IMR-90 (cell line): ENCODE measurements around the gene KIF3A. TPM values are rescaled to one million over a fixed set of nuclear protein-coding genes. Genes with fewer than 3 reads are reported as not detected.

Experiments used
- ATAC-seq: fragments of 200-7000 bp; cut with Tn5 transposase; 2 replicates; pipeline ENCODE4 v1.9.1; 2020; ENCODE audit warnings: low read depth, mild to moderate bottlenecking, moderate library complexity
- BruUV-seq: library from RNA; stranded (reverse); fragments of 400-500 nt; replicated peaks from 2 replicates; lab custom pipeline; 2021; lab: Mats Ljungman, UMichigan
- CTCF ChIA-PET: fragments of 300-600 bp; formaldehyde crosslinking; extraction: SDS; loops from one replicate; lab custom pipeline; 2021; ENCODE audit warnings: antibody characterized with exemption; lab: Yijun Ruan, JAX
- POLR2A ChIA-PET: fragments of 300-600 bp; sonication (Branson Sonifier 250); formaldehyde crosslinking; loops from one replicate; lab custom pipeline; 2022; ENCODE audit warnings: antibody characterized with exemption; ENCODE audit not compliant: unreplicated experiment; lab: Charles Lee
- DNase-seq: peaks from one replicate; pipeline ENCODE4 v3.0.0; 2013
- H2AFZ ChIP-seq: replicated peaks from 2 replicates; pipeline ENCODE3; 2013; ENCODE audit warnings: low read length, mild to moderate bottlenecking; ENCODE audit not compliant: poor library complexity
- H2AK5ac ChIP-seq: 2 replicates; pipeline ENCODE4 v1.6.1; 2013; ENCODE audit warnings: low read depth, low read length, inconsistent platforms
- H2AK9ac ChIP-seq: replicated peaks from 2 replicates; pipeline ENCODE3; 2013; ENCODE audit warnings: mild to moderate bottlenecking, low read depth, low read length, moderate library complexity; ENCODE audit not compliant: poor library complexity
- H2BK120ac ChIP-seq: 2 replicates; pipeline ENCODE4 v1.6.1; 2013; ENCODE audit warnings: low read depth, low read length, inconsistent platforms
- H2BK15ac ChIP-seq: 3 replicates; pipeline ENCODE4 v1.6.1; 2013; ENCODE audit warnings: low read depth, low read length, inconsistent platforms
- H2BK20ac ChIP-seq: 2 replicates; pipeline ENCODE4 v1.6.1; 2013; ENCODE audit warnings: low read depth, mild to moderate bottlenecking, inconsistent platforms, low read length, moderate library complexity
- H2BK5ac ChIP-seq: 2 replicates; pipeline ENCODE4 v1.6.1; 2013; ENCODE audit warnings: mild to moderate bottlenecking, low read depth, low read length, inconsistent platforms; ENCODE audit not compliant: poor library complexity, severe bottlenecking
- H3K14ac ChIP-seq: replicated peaks from 2 replicates; pipeline ENCODE4 v1.6.1; 2013; ENCODE audit warnings: low read depth, low read length, inconsistent platforms
- H3K18ac ChIP-seq: 2 replicates; pipeline ENCODE4 v1.6.1; 2013; ENCODE audit warnings: low read depth, low read length, control low read depth
- H3K23ac ChIP-seq: 2 replicates; pipeline ENCODE4 v1.6.1; 2013; ENCODE audit warnings: low read depth, low read length, inconsistent platforms
- H3K27ac ChIP-seq: 2 replicates; pipeline ENCODE4 v1.5.1; 2013; ENCODE audit warnings: mild to moderate bottlenecking, control low read depth, low read length; ENCODE audit not compliant: insufficient read depth
- H3K27me3 ChIP-seq: 2 replicates; pipeline ENCODE4 v1.6.1; 2013; ENCODE audit warnings: low read length; ENCODE audit not compliant: control insufficient read depth, insufficient read depth
- H3K36me3 ChIP-seq: 2 replicates; pipeline ENCODE4 v1.6.1; 2013; ENCODE audit warnings: low read length, mixed read lengths; ENCODE audit not compliant: control insufficient read depth, insufficient read depth
- H3K4ac ChIP-seq: 2 replicates; pipeline ENCODE4 v1.6.1; 2013; ENCODE audit warnings: low read depth, low read length, inconsistent platforms
- H3K4me1 ChIP-seq: 2 replicates; pipeline ENCODE4 v1.6.1; 2013; ENCODE audit warnings: low read length, mixed read lengths; ENCODE audit not compliant: control insufficient read depth, insufficient read depth
- H3K4me2 ChIP-seq: 2 replicates; pipeline ENCODE4 v1.6.1; 2013; ENCODE audit warnings: low read depth, mild to moderate bottlenecking, control low read depth, low read length, moderate library complexity
- H3K4me3 ChIP-seq: 2 replicates; pipeline ENCODE4 v1.5.1; 2013; ENCODE audit warnings: low read depth, mild to moderate bottlenecking, control low read depth, low read length, moderate library complexity; ENCODE audit not compliant: insufficient read depth
- H3K56ac ChIP-seq: 2 replicates; pipeline ENCODE4 v1.6.1; 2013; ENCODE audit warnings: low read length, inconsistent platforms; ENCODE audit not compliant: insufficient read depth; ENCODE audit errors: extremely low read depth
- H3K79me1 ChIP-seq, 2 experiments: 2 replicates each; pipeline ENCODE4 v1.6.1; 2013; ENCODE audit warnings: low read length in 2 of 2, inconsistent platforms in 1 of 2, low read depth in 1 of 2
- H3K9ac ChIP-seq: 2 replicates; pipeline ENCODE4 v1.6.1; 2013; ENCODE audit warnings: low read depth, low read length, control low read depth
- H3K9me1 ChIP-seq: 2 replicates; pipeline ENCODE4 v1.6.1; 2013; ENCODE audit warnings: low read length, inconsistent platforms; ENCODE audit not compliant: insufficient read depth
- H3K9me3 ChIP-seq: 2 replicates; pipeline ENCODE4 v1.6.1; 2013; ENCODE audit warnings: low read length; ENCODE audit not compliant: control insufficient read depth, insufficient read depth
- H4K20me1 ChIP-seq: 2 replicates; pipeline ENCODE4 v1.6.1; 2013; ENCODE audit warnings: low read length, inconsistent platforms; ENCODE audit not compliant: insufficient read depth
- H4K5ac ChIP-seq: 2 replicates; pipeline ENCODE4 v1.6.1; 2013; ENCODE audit warnings: mild to moderate bottlenecking, low read depth, low read length, control low read depth
- H4K8ac ChIP-seq, 2 experiments: 2 replicates each; pipeline ENCODE4 v1.6.1; 2013; ENCODE audit warnings: low read depth in 2 of 2, low read length in 2 of 2, control low read depth in 1 of 2, inconsistent platforms in 1 of 2
- H4K91ac ChIP-seq: 2 replicates; pipeline ENCODE4 v1.6.1; 2013; ENCODE audit warnings: low read depth, low read length, inconsistent platforms; ENCODE audit not compliant: insufficient read depth
- CEBPB ChIP-seq: IDR thresholded peaks from 2 replicates; pipeline ENCODE4 v1.6.1; 2012; ENCODE audit warnings: low read depth, low read length, improper control_type of control experiment
- RCOR1 ChIP-seq: IDR thresholded peaks from 2 replicates; pipeline ENCODE4 v1.6.1; 2012; ENCODE audit warnings: mild to moderate bottlenecking, low read length, improper control_type of control experiment; ENCODE audit not compliant: insufficient replicate concordance
- WGBS, 2 experiments: methylation state at CpG; one replicate each; pipeline versions ENCODE4 v1.1.5 to v1.1.7; 2013; ENCODE audit warnings: missing lambda C conversion rate in 2 of 2; ENCODE audit not compliant: insufficient read length in 1 of 2; ENCODE audit errors: extremely low coverage in 2 of 2; 5-methylcytosine and 5-hydroxymethylcytosine counted together
- dilution Hi-C: fragments of 300-500 bp; cut with HindIII; formaldehyde crosslinking; loops from one replicate; pipeline ENCODE4 v1.14.3; 2018; ENCODE audit warnings: low sequenced_read_pairs; ENCODE audit not compliant: unreplicated experiment
- in situ Hi-C: fragments of 300-500 bp; cut with MboI; formaldehyde crosslinking; loops from 3 replicates; pipeline ENCODE4 v1.14.3; 2019; ENCODE audit warnings: low sequenced_read_pairs, inconsistent platforms, mixed read lengths
- intact Hi-C: fragments of 100-400 bp; cut with micrococcal nuclease; formaldehyde crosslinking; loops from 2 replicates; pipeline ENCODE4 v1.10.0; 2022
- polyA plus RNA-seq, 3 experiments: library from polyadenylated mRNA; depleted of rRNA; stranded (reverse); fragments of >200 nt; gene quantifications; 2 replicates each; pipeline ENCODE4 v1.2.3, GENCODE V29; 2012; ENCODE audit warnings: low replicate concordance in 1 of 3
- total RNA-seq: library from RNA; depleted of rRNA; stranded (reverse); fragments of >200 nt; gene quantifications from 2 replicates; pipeline ENCODE4 v1.2.3, GENCODE V29; 2012

KIF3A gene
- total and polyA plus RNA-seq, 2 of the 4 experiments (the other 2 are of a cell fraction): 4.3 to 4.5 TPM

GRCh38 chr5:132688536-132689339 lies 48.6 kb downstream of the KIF3A start:
- CTCF ChIA-PET: no interaction called here

More at GRCh38 chr5:132688536-132689339, 48.6 kb downstream of the KIF3A start:
- BruUV-seq: no TSS peak
- dilution Hi-C loops (no loop called here), in situ Hi-C loops (no loop called here), intact Hi-C loops (no loop called here)
- H2BK120ac ChIP-seq: no peak overlapping the region
- H3K36me3 ChIP-seq: no peaks in the 10 kb centered on the region
- no peak overlapping the region; the same call in 1 of the 2 replicates for H3K4me2 ChIP-seq
- TF ChIP-seq CEBPB: peak; percentile 67
- TF ChIP-seq RCOR1: no peak
- H3K18ac ChIP-seq: no peak overlapping the region
- H2AFZ ChIP-seq: no peak overlapping the region
- H2BK20ac ChIP-seq: no peak overlapping the region
- ATAC-seq (no peak; the same call in 1 of the 2 replicates), DNase-seq (peak; percentile 23)
- H3K4ac ChIP-seq: no peak overlapping the region
- 0 out of 2 replicates have a peak, but pooled peaks cover 7% of the 10 kb centered on the region for H3K9me1 ChIP-seq
- H3K4me1 ChIP-seq: no peaks in the 10 kb centered on the region; the same call in 1 of the 2 replicates
- no peak overlapping the region for H2BK5ac ChIP-seq
- POLR2A ChIA-PET: no interaction called here
- H4K5ac ChIP-seq: no peak overlapping the region
- H3K9ac ChIP-seq: no peak overlapping the region
- H3K56ac ChIP-seq: no peak overlapping the region
- no peak overlapping the region for H4K8ac ChIP-seq
- H4K20me1 ChIP-seq: no peaks in the 10 kb centered on the region
- no peaks in the 10 kb centered on the region for H3K79me1 ChIP-seq
- no peaks in the 10 kb centered on the region for H3K27me3 ChIP-seq
- no peak overlapping the region for H3K27ac ChIP-seq
- H3K9me3 ChIP-seq: no peaks in the 10 kb centered on the region
- no peak overlapping the region for H3K4me3 ChIP-seq
- no peak overlapping the region for H4K91ac ChIP-seq
- no peak overlapping the region for H2AK5ac ChIP-seq
- no peak overlapping the region for H2BK15ac ChIP-seq
- H3K14ac ChIP-seq: no peak overlapping the region
- H3K23ac ChIP-seq: no peak overlapping the region
- H2AK9ac ChIP-seq: no peak overlapping the region
- 33% methylated on average over 1 of the region's 7 CpGs; no CpG with 5 or more reads in 1 of the 2 experiments for WGBS, 2 experiments
